Astrocyte (in vitro differentiated cells and primary cell): ENCODE results near the gene RELN. TPM values are rescaled to one million over a fixed set of nuclear protein-coding genes. Genes with fewer than 3 reads are reported as not detected.

Experiments
- DNase-seq: peaks from one replicate; pipeline ENCODE4 v3.0.0-alpha.2; 2010; ENCODE audit warnings: low read depth
- FAIRE-seq: peaks from 2 replicates; lab custom pipeline; 2011; peaks lifted over from hg19 to GRCh38; lab: Jason Lieb, UNC
- H2AFZ ChIP-seq: 2 replicates; pipeline ENCODE4 v1.6.0; 2012; ENCODE audit warnings: low read depth, low read length, inconsistent platforms
- H3K27ac ChIP-seq: 2 replicates; pipeline ENCODE4 v1.5.1; 2011; ENCODE audit warnings: low read depth, low read length, inconsistent platforms
- H3K27me3 ChIP-seq: 2 replicates; pipeline ENCODE4 v1.6.0; 2011; ENCODE audit warnings: low read length, inconsistent platforms; ENCODE audit not compliant: insufficient read depth
- H3K36me3 ChIP-seq: 2 replicates; pipeline ENCODE4 v1.5.1; 2011; ENCODE audit warnings: low read length, inconsistent platforms; ENCODE audit not compliant: insufficient read depth
- H3K4me1 ChIP-seq: 2 replicates; pipeline ENCODE4 v1.5.1; 2011; ENCODE audit warnings: low read length, inconsistent platforms; ENCODE audit not compliant: insufficient read depth
- H3K4me2 ChIP-seq: 2 replicates; pipeline ENCODE4 v1.6.0; 2012; ENCODE audit warnings: low read length, inconsistent platforms
- H3K4me3 ChIP-seq: 2 replicates; pipeline ENCODE4 v1.5.1; 2011; ENCODE audit warnings: low read depth, mild to moderate bottlenecking, low read length, inconsistent platforms; ENCODE audit not compliant: insufficient read depth
- H3K79me2 ChIP-seq: 2 replicates; pipeline ENCODE4 v1.6.0; 2012; ENCODE audit warnings: mild to moderate bottlenecking, low read length, inconsistent platforms; ENCODE audit not compliant: insufficient read depth
- H3K9ac ChIP-seq: 2 replicates; pipeline ENCODE4 v1.6.0; 2012; ENCODE audit warnings: mild to moderate bottlenecking, low read length, inconsistent platforms
- H3K9me3 ChIP-seq: 2 replicates; pipeline ENCODE4 v1.5.1; 2012; ENCODE audit warnings: low read depth, mild to moderate bottlenecking, low read length, inconsistent platforms; ENCODE audit not compliant: insufficient read depth
- H4K20me1 ChIP-seq: 2 replicates; pipeline ENCODE4 v1.6.0; 2012; ENCODE audit warnings: low read length, inconsistent platforms; ENCODE audit not compliant: insufficient read depth
- H3K27ac Mint-ChIP-seq: one replicate; pipeline ENCODE4 v1.8.0; 2021; ENCODE audit warnings: mild to moderate bottlenecking, mixed read lengths; ENCODE audit not compliant: unreplicated experiment
- H3K27me3 Mint-ChIP-seq: one replicate; pipeline ENCODE4 v1.8.0; 2021; ENCODE audit warnings: low read depth, mixed read lengths; ENCODE audit not compliant: unreplicated experiment
- H3K36me3 Mint-ChIP-seq: one replicate; pipeline ENCODE4 v1.8.0; 2021; ENCODE audit warnings: low read depth, mixed read lengths; ENCODE audit not compliant: unreplicated experiment
- H3K4me1 Mint-ChIP-seq: one replicate; pipeline ENCODE4 v1.8.0; 2021; ENCODE audit warnings: low read depth, mixed read lengths; ENCODE audit not compliant: unreplicated experiment
- H3K4me3 Mint-ChIP-seq: one replicate; pipeline ENCODE4 v1.8.0; 2021; ENCODE audit warnings: mild to moderate bottlenecking, moderate library complexity, mixed read lengths; ENCODE audit not compliant: unreplicated experiment
- H3K9me3 Mint-ChIP-seq: one replicate; pipeline ENCODE4 v1.8.0; 2021; ENCODE audit warnings: mild to moderate bottlenecking, mixed read lengths; ENCODE audit not compliant: unreplicated experiment
- CTCF ChIP-seq: IDR thresholded peaks from 2 replicates; pipeline ENCODE4 v1.5.1; 2011; ENCODE audit warnings: low read depth, mild to moderate bottlenecking, inconsistent platforms, low read length, moderate library complexity; ENCODE audit not compliant: insufficient read depth
- EZH2 ChIP-seq: IDR thresholded peaks from 2 replicates; pipeline ENCODE4 v1.6.1; 2012; ENCODE audit warnings: mild to moderate bottlenecking, low read length, inconsistent platforms; ENCODE audit not compliant: insufficient read depth
- total RNA-seq: library from RNA; stranded (reverse); gene quantifications from 2 replicates; pipeline ENCODE4 v1.2.1, GENCODE V29; 2021

Gene RELN
- total RNA-seq, 1 donor from 2014 or later = 0.98 TPM

DNA sequence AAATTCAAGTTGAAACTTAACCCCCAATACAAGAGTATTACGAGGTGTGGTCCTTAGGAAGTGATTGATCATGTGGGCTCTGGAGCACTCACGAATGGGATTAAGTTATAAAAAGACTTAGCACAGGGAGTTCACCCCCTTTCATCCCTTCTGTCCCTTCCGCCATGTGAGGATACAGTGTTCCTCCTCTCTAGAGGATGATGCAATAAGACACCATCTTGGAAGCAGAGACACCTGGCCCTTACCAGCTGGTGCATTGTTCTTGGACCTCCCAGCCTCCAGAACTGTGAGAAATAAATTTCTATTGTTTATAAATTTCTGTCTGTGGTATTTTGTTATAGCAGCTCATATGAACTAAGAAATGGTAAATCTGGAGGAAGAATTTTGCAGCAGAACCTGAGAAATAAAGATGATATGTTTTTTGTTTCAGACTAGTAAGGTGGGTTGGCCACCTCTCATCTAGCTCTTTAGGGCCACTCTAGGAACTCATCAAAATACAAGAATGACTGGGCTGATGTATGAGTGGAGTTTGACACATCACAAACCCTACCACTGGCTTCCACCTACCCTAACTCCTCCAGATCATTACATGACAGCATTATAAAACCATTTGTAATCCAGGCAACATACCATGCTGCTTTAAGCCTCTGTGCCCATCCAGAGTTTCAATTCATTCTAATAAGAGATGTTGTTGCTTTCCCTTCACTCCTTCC lies 565.8 kb downstream of the RELN start:
- no peak overlapping the region for H3K4me3 ChIP-seq
- H3K4me3 Mint-ChIP-seq = no peak overlapping the region
- no peak for FAIRE-seq

More for the DNA sequence above, 565.8 kb downstream of the RELN start:
- Histone ChIP-seq H4K20me1 (no peaks in the 10 kb centered on the region), H3K79me2 (no peaks in the 10 kb centered on the region), H3K9ac (no peak overlapping the region), H3K4me1 (no peaks in the 10 kb centered on the region), H3K27me3 (no peaks in the 10 kb centered on the region), H3K9me3 (no peaks in the 10 kb centered on the region), H2AFZ (no peak overlapping the region), H3K27ac (no peak overlapping the region), H3K36me3 (no peaks in the 10 kb centered on the region), H3K4me2 (no peak overlapping the region)
- TF ChIP-seq EZH2 (no peak), CTCF (no peak)
- DNase-seq = no peak
- H3K36me3 Mint-ChIP-seq = no peaks in the 10 kb centered on the region
- no peaks in the 10 kb centered on the region for H3K4me1 Mint-ChIP-seq
- H3K27ac Mint-ChIP-seq = no peak overlapping the region
- peaks cover 2% of the 10 kb centered on the region for H3K9me3 Mint-ChIP-seq
- H3K27me3 Mint-ChIP-seq = no peaks in the 10 kb centered on the region

Other genes with a start within 250 kb of the RELN start
- 19.5 and 23.0 TPM in 2 replicates for gene ORC5, start 218.4 kb upstream of the RELN start, total RNA-seq